Measurements from ENCODE around the gene LENEP.
"Not testable (repeated sequence)": the region's sequence is repeated elsewhere in the genome, so short reads cannot be mapped to it uniquely, and the experiment has no call there.

Gene LENEP

DNA sequence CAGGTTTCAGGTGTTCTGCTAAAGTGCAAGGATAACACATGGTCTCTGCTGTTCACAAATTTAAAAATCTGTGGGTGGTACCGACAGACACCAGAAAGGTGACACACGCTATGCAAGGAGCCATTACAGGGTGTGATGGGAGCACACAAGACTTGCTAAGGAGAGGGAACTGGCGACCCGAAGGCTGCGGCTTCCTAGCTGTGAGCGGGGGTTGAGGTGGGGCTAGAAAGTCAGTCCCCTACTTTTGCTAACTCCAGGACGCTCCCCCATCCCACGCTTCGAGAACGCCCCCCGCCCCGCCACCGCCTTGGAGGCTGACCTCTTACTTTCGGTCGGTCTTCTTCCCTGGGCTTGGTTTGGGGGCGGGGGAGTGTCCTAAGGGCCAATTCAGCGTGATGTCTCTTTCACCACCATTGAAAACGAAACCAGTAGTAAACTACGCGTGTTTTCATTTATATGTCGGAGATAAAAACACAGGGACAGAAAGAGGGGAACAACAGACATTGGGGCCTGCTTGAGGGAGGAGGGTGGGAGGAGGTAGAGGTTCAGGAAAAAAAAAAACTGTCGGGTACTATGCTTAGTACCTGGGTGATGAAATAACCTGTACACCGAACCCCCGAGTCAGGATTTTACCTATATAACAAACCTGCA is 17.9 kb upstream of the LENEP start:
- DNase-seq (ENCODE audit: low read depth) = peak; percentile 54

DNA sequence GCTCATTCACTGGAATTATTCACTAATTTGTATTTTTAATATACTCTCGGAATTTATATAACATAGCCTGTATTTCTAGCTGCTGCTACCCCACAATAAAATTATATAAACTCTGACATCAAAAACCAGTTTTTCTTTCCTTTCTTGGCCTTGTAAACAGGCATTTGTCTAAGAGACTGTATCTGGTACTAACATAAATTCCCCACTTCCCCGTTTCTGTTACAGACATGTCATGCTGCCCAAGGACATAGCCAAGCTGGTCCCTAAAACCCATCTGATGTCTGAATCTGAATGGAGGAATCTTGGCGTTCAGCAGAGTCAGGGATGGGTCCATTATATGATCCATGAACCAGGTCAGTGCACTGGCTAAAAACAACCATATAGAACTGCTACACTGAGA is 15.6 kb upstream of the LENEP start:
- DNase-seq (ENCODE audit: low read depth) = not testable (repeated sequence)

DNA sequence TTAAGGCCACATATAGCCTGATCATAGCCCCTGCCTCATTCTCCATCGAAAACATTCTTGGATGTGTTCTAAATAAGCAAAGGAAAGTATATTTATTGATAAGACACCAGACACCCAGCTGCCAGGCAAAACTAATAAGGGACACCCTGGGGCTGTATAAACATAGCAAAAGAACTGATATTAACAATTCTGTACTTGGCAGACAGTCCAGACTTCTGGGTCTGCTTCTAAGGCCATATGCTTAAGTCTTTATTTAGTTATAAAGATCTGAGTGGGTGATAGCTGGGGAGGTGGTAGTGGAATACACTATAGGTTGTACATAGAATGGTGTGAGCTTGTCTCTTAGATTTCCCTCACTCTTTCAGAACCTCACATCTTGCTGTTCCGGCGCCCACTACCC is 15.0 kb upstream of the LENEP start:
- DNase-seq (ENCODE audit: low read depth) = no peak

DNA sequence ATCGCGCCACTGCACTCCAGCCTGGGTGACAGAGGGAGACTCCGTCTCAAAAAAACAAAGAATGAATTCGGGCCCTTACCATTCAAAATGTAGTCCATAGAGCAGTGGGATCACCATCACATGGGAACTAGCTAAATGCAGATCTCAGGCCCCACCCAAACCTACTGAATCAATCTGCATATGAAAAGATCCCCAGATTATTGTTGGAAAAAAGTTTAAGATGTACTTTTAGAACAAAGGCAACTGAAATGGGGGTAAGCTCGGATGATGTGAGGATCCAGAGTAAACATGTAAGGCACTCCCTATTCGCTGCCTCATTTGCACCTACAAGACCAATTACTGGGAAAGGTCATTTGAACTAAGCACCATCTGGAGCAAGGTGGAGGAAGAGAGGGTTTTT is 11.0 kb upstream of the LENEP start:
- DNase-seq (ENCODE audit: low read depth) = no peak

DNA sequence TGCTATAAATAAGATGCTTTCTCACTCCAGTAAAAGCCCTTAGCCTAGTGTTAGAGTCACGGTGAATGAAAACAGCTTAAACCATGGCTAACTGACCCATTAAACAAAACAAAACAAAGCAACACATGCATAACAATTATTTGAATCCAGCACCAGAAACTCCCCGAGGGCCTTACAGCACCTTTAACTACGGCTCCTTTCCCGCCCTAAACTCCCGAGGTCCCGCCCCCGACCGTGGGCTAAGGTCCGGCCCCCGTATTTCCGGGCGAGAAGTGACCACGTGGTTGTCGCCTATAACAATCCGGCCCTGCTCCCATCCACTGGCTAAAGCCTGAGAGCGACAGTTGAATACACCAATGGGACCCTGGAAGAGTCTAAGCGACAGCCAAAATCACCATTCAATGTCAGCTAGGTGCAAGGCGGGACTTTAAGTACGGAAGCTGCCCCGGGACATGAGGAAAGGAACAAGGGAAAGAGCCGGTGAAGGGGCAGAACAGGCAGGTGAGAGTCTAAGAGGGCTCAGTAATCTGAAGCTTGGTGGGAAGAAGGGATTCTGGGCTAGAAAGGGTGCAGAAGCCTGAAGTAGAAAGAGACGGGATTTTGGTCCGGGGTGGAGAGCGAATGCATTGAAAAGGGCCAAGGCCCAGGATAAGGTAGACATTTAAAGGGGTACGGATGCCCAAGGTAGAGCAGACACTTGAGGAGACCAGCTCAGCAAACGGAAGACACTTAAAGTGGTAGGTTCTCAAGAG is 10.3 kb upstream of the LENEP start, which contains the start of gene FLAD1:
FLAD1 (plus strand) TSS at position 448 of the 752 bp plus-strand sequence. CDS start 351 bp downstream, outside the sequence.
- DNase-seq (ENCODE audit: low read depth) = peak; percentile 91

DNA sequence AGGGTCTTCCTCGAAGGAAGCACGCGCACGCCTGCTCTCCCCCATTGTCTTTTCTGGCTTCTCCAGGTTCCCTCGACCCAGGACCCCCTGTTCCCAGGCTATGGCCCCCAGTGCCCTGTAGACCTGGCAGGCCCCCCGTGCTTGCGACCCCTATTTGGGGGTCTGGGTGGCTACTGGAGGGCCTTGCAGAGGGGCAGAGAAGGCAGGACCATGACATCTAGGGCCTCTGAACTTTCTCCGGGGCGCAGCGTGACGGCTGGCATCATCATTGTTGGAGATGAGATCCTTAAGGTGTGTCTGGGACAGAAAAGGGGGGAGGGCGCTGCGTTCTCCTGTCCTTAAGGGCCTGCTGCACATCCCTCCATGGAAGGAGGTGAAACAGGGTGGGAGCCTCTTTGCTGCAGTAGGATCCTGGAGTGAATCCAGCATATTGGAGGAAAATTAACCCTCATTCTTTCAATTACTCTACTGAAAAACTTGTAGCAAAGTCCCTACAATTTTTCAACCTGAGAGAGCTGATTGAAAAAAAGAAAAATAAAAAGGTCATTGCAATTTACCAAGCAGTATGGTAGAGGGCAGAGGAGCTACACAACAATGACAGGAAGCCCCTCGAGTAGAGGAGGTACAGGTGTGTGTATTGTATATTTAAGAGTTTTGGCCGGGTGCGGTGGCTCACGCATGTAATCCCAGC is 9.5 kb upstream of the LENEP start:
- DNase-seq (ENCODE audit: low read depth) = no peak

DNA sequence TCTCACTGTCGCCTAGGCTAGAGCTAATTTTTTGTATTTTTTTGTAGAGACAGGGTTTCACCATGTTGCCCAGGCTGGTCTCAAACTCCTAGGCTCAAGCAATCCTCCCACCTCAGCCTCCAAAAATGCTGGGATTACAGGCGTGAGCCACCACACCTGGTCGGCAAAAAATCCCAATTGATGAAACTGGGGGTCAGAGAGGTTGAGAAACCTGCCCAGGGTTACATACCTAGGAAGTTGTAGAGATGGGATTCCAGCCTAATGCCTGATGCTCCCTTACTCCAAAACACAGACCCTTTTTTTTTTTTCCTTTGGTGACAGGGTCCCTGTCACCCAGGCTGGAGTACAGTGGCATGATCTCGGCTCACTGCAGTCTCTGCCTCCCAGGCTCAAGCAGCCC is 6.7 kb upstream of the LENEP start:
- DNase-seq (ENCODE audit: low read depth) = not testable (repeated sequence)

DNA sequence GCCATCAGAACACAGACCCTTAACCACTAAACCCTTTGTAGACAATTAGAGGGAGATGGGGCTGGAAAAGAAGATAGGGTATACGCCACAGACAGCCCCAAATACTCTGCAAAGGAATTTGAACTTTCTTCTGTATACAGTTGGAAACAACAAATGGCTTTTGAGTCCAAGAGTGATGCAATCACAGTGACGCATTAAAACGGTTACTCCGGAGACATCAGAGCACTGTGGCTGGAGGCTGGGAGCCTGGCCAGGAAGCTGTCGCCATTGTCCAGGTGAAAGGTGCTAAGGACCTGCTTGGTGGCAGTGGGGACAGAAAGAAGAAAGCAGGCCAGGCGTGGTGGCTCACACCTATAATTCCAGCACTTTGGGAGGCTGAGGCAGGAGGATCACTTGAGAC is 6.1 kb upstream of the LENEP start:
- DNase-seq (ENCODE audit: low read depth) = no peak

DNA sequence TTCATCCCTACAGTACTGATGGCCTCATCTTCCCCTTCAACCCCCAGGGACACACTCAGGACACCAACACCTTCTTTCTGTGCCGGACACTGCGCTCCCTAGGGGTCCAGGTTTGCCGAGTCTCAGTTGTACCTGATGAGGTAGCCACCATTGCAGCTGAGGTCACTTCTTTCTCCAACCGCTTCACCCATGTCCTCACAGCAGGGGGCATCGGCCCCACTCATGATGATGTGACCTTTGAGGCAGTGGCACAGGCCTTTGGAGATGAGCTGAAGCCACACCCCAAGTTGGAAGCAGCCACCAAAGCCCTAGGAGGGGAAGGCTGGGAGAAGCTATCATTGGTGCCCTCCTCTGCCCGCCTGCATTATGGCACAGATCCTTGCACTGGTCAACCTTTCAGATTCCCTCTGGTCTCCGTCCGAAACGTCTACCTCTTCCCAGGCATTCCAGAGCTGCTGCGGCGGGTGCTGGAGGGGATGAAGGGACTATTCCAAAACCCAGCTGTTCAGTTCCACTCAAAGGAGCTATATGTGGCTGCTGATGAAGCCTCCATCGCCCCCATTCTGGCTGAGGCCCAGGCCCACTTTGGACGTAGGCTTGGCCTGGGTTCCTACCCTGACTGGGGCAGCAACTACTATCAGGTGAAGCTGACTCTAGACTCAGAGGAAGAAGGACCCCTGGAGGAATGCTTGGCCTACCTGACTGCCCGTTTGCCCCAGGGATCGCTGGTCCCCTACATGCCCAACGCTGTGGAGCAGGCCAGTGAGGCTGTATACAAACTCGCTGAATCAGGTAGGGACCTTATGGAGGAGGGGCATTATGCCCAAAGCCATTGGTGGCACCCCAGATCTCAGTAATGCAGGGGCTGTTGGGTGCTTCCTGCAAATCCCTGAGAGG is 5.1 kb upstream of the LENEP start:
- no peak for DNase-seq (ENCODE audit: low read depth)

DNA sequence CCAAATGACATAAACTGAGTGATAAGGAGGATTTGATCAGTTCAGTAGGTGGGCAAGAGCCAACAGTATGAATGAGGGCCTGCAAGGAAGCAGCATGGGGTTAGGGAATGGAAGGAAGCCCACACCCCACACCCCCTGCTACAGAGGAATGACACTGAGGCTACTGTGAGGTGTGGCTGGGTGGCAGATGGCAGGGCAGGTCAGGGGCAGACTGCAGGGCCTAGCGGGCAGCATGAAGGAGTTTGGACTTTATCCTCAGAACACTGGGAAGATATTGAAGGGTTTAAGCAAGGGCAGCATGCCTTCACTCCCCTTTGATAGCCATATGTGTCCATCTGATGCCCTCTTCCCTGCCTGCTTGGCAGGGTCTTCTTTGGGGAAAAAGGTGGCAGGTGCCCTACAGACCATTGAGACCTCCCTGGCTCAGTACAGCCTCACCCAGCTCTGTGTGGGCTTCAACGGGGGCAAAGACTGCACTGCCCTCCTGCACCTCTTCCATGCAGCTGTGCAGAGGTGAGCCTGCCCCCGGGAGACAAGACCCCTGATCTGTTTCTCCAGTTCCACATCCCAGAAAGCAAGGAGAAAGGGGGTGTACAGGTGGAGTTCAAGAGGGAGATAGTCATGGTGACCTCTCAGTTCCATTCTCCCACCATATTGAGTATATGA is 4.1 kb upstream of the LENEP start:
- DNase-seq (ENCODE audit: low read depth) = no peak

DNA sequence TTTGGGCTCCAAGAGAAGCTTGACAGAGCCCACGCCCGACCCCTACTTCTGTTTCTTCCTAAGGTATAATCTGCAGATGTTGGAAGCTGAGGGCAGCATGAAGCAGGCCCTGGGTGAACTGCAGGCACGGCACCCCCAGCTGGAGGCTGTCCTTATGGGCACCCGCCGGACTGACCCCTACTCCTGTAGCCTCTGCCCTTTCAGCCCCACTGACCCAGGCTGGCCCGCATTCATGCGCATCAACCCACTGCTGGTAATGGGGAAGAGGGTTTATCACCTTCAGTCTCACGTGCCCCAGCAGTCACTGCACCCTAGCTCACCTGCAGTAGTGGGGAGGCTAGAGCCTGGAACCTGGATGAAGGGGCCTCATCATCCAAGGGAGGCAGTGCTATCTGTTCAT is 3.1 kb upstream of the LENEP start:
- no peak for DNase-seq (ENCODE audit: low read depth)

DNA sequence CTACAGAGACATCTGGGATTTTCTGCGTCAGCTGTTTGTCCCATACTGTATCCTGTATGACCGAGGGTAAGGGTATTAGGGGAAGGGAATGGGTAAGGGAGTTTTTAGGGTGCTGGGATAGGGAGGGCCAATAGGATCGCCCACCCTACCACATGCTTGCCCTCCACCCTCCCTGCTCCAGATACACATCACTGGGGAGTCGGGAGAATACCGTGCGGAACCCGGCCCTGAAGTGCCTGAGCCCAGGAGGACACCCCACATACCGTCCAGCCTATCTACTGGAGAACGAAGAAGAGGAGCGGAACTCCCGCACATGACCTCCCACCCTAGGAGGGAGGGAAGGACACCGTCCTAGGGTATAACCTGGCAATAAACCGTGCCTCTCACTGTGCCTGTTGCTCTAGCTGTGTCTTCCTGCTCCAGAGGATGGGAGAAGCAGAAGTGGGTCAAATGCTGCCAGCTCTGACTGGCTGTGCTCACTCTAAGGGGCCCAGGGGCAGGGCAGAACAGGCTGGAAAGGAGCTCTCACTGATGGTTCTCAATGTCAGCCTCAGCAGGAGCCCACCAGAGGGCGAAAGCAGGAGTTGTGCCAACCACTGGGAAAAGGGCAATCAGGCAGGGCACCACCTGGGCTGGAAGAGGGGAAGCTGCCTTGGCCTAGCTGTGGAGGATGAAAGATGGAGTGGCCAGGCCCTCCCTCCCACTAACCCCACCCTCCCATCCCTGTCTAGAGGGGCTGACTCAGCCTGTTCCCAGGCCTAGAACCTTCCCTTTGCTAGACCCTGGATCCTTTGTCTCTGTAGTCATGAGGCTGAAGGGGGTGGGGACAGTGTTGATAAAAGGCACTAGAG is 440 bp upstream of the LENEP start:
- no peak for DNase-seq (ENCODE audit: low read depth)

DNA sequence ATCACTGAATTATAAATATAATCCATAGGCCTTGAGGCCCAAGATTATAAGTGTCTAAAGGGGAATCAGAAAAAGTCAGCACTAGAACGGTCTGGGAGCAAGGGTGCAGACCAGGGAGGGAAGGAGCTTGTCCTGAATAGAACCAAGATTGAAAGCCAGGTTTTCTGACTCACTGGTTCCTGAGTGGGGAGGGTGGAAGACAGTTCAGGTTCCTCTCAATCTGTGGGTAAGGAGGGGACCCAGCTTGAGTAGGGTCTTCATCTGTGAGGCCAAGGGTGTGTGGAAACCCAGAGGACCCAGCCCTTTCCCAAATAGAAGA is 842 bp downstream of the LENEP start:
- DNase-seq (ENCODE audit: low read depth) = no peak

DNA sequence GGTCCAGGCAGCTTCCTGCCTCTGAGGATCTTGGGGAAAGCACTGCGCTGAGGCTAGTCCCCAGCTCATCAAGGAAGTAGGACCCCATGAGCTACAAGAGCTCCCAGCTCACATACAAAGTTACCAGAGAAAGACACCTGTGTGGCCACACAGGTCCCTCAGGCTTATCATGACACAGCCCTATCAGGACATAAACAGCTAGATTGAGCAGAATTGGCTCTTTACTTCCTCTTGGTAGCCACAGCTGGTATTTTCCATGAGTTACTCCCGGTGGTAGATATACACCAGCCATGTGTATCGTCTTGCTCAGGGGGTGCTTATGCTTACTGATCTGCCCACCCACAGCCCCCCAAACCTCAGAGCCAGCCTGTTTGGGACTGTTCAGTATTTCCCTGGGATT is 1.2 kb downstream of the LENEP start:
- DNase-seq (ENCODE audit: low read depth) = no peak

DNA sequence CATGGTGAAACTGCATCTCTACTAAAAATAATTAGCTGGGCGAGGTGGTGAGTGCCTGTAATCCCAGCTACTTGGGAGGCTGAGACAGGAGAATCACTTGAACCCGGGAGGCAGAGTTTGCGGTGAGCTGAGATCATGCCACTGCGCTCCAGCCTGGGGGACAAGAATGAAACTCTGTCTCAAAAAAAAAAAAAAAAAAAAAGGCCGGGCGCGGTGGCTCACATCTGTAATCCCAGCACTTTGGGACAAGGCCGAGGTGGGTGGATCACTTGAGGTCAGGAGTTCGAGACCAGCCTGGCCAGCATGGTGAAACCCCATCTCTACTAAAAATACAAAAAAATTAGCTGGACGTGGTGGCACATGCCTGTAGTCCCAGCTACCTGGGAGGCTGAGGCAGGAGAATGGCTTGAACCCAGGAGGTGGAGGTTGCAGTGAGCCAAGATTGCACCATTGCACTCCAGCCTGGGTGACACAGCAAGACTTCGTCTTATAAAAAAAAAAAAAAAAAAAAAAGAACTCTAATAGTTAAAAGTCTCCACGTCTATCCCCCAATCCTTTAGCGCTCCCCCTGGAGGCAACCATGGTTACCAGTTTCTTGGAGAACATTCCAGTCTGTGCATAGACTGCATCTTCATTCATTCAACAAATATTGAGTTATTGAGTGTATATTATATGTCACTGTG is 2.1 kb downstream of the LENEP start:
- not testable (repeated sequence) for DNase-seq (ENCODE audit: low read depth)

DNA sequence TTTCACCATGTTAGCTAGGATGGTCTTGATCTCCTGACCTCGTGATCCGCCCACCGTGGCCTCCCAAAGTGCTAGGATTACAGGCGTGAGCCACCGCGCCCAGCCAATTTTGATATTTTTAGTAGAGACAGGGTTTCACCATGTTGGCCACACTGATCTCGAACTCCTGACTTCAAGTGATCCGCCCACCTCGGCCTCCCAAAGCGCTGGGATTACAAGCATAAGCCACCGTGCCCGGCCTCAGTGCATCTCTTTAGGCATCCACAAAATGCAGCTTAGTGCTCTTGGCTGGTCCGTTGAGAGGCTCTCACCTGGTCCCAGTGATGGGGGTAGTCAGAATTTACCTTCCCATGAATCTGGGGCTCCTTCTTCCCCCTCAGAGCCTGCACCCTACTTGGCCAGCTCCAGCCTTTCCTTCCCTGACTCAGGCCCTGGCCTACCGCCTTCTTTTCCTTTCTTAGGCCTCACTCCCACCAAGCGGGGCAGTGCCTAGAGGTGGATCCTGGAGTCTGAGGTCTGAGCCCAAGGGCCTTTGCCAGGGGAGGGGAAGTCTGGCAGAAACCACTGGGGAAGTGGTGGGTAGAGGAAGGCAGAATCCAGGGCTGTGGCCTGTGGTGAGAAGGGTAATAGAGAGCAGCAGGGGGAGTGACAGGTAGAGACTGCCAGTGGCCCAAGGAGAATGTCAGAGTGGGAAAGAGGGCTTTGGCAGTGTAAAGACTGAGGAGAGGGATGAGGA is 3.7 kb downstream of the LENEP start:
- DNase-seq (ENCODE audit: low read depth) = no peak

DNA sequence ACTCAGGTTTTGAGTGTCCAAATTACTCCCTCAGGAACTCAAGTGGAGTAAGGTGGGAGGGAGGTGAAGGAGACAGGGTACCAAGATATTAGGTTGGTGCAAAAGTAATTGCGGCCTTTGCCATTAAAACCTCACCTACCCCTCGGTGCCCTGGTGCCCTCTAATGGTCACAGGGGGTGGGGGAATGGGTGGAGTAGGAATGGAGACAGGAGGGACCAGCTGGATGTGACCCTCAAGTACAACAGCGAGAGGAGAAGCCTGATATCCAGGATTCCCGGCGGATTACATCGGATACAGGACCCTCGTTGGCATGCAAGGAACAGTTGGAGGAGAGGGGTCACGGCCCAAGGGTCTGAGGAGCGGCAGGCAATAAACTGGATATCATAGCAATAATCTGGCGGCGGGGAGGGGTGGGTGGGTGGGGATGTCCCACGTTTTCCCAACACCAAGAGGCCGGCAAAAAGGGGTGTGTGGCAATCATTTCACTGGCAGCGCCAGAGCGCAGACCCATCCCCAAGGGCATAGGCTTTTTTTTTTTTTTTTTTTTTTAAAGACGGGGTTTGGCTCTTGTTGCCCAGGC is 4.9 kb downstream of the LENEP start:
- DNase-seq (ENCODE audit: low read depth) = no peak

DNA sequence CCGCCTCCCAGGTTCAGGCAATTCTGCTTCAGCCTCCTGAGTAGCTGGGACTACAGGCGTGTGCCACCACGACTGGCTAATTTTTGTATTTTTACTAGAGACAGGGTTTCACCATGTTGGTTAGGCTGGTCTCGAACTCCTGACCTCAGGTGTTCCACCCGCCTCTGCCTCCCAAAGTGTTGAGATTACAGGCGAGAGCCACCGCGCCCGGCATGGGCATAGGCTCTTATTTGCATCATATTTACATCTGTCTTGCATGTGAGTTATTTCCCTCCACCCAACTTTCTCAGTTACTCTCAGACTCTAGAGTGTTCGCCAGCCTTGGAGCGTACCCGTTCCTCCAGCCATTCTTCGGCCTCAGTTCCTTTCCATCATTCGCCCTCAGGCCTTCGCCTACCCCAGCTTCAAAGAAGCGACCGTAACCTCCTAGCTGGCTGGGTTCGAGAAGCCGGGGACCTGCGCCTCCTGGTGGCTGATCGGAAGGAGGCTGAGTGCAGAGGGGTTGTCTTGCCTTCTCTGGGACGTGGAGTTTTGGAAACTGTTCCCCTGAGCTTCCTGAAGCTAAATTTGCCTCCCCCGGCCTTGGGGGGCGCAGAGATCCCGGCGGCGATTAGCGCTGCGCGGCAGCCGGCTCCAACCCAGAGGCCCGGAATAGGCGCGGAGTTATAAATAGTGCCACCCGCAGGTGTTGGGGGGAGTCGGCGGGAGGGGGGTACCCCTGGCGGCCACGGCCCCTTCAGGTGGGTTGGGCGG is 5.6 kb downstream of the LENEP start:
- DNase-seq (ENCODE audit: low read depth) = peak; percentile 58

Data from activated T-helper 9 cell treated with anti-CD3 and anti-CD28 coated beads, Interleukin-2, amount 50 U/mL, for 16 hours (primary cell).